ENCODE data around the gene MCM3AP. TPM values are rescaled to one million over a fixed set of nuclear protein-coding genes. Genes with fewer than 3 reads are reported as not detected.

The MCM3AP gene
- total and polyA plus RNA-seq, 9 of the 15 experiments (the other 6 are each of a cell fraction or from before 2014, with no cell fraction given) = 6.5 to 179 (median 69.6) TPM

GRCh38 chr21:46323710-46324389 lies 38.4 kb upstream of the MCM3AP start, which contains the start of the genes C21orf58 and PCNT (continued):
- TF ChIP-seq CHD7 (IDR thresholded peaks at IDR 0.05; ENCODE audit: low read depth, low read length) = no peak
- 0 out of 2 replicates have a peak, but pooled peaks have one; percentile 69 for TF ChIP-seq CGGBP1 (CRISPR knock-in tag; IDR thresholded peaks at IDR 0.05)
- peak; percentile 84; the same call in 1 of the 2 replicates for TF ChIP-seq KDM2B (CRISPR knock-in tag; IDR thresholded peaks at IDR 0.05)
- TF ChIP-seq FOXP4 (CRISPR knock-in tag; IDR thresholded peaks at IDR 0.05; ENCODE audit: borderline replicate concordance) = peak; percentile 41; the same call in 1 of the 2 replicates
- peak; percentile 7; the same call in 1 of the 2 replicates for TF ChIP-seq TEAD4 (IDR thresholded peaks at IDR 0.05; ENCODE audit: low read length)
- no peak for TF ChIP-seq TEAD4 (CRISPR knock-in tag; IDR thresholded peaks at IDR 0.05; ENCODE audit: borderline replicate concordance)
- peak; percentile 70 for TF ChIP-seq GABPA (tag; conservative IDR thresholded peaks at IDR 0.05; ENCODE audit: low read depth)
- no peak for TF ChIP-seq SRSF7 (optimal IDR thresholded peaks at IDR 0.05; ENCODE audit: low read depth, low read length)
- peak; percentile 96 for TF ChIP-seq NFYB (IDR thresholded peaks at IDR 0.05; ENCODE audit: extremely low read depth, insufficient read length)
- 0 out of 2 replicates have a peak, but pooled peaks have one; percentile 13 for TF ChIP-seq ZNF12 (CRISPR knock-in tag; IDR thresholded peaks at IDR 0.05)
- no peak for TF ChIP-seq KAT7 (CRISPR knock-in tag; IDR thresholded peaks at IDR 0.05; ENCODE audit: borderline replicate concordance)
- peak; percentile 50; the same call in 1 of the 2 replicates for TF ChIP-seq HCFC1 (IDR thresholded peaks at IDR 0.05; ENCODE audit: low read depth, low read length)
- TF ChIP-seq ZFPM2 (CRISPR knock-in tag; IDR thresholded peaks at IDR 0.05) = peak; percentile 72; the same call in 1 of the 2 replicates
- TF ChIP-seq ATF7 (IDR thresholded peaks at IDR 0.05) = peak; percentile 68; the same call in 1 of the 2 replicates

All from K562 (cell line).